Right ventricle myocardium superior (tissue), 1 donor: ENCODE data around the gene DDIT3. TPM values are rescaled to one million over a fixed set of nuclear protein-coding genes. Genes with fewer than 3 reads are reported as not detected.
"Not testable (repeated sequence)": the region's sequence is repeated elsewhere in the genome, so short reads cannot be mapped to it uniquely, and the experiment has no call there.

ENCODE experiments used
- ATAC-seq: fragments of 200-7000 bp; cut with Tn5 transposase; one replicate; pipeline ENCODE4 v1.9.1; 2020; ENCODE audit warnings: mild to moderate bottlenecking; ENCODE audit not compliant: poor library complexity
- DNase-seq: peaks from one replicate; pipeline ENCODE4 v3.0.0-alpha.2; 2020
- intact Hi-C: fragments of 100-400 bp; cut with DNase I; formaldehyde crosslinking; loops from one replicate; pipeline ENCODE4 v1.11.2; 2022
- total RNA-seq: library from RNA; stranded (reverse); fragmentation: NEBNext Ultra II Directional; extraction: Animal tissue kit (Norgen Biotek cat#: 25700); gene quantifications from one replicate; pipeline ENCODE4 v1.2.1, GENCODE V29; 2021
- donor health status: DM: no; HTN: yes; CAD: no; lungs with severe emphysema.

Gene DDIT3
- total RNA-seq, 1 donor from 2014 or later = 16.4 TPM

- ATAC-seq (no peak), DNase-seq (no peak)
- intact Hi-C loops = no loop called here
Observed at GRCh38 chr12:57517187-57517586, 3.1 kb downstream of the DDIT3 start.

GRCh38 chr12:57516617-57517153, 3.6 kb downstream of the DDIT3 start:
- intact Hi-C loops = no loop called here

GRCh38 chr12:57515934-57516541, 4.3 kb downstream of the DDIT3 start:
- ATAC-seq = no peak
- no peak for DNase-seq
- intact Hi-C loops = no loop called here

More at GRCh38 chr12:57516617-57517153, 3.6 kb downstream of the DDIT3 start:
- ATAC-seq (no peak), DNase-seq (no peak)

- intact Hi-C loops = no loop called here
Observed at GRCh38 chr12:57515408-57515933, 4.8 kb downstream of the DDIT3 start.

GRCh38 chr12:57514720-57515407, 5.5 kb downstream of the DDIT3 start:
- DNase-seq (no peak), ATAC-seq (no peak)
- intact Hi-C loops = no loop called here

More at GRCh38 chr12:57515408-57515933, 4.8 kb downstream of the DDIT3 start:
- ATAC-seq (no peak), DNase-seq (no peak)

- DNase-seq, intact Hi-C loops, ATAC-seq: not testable (repeated sequence)
Observed at GRCh38 chr12:57514246-57514645, 6.1 kb downstream of the DDIT3 start.

- ATAC-seq, DNase-seq, intact Hi-C loops: not testable (repeated sequence)
Observed at GRCh38 chr12:57513677-57514076, 6.6 kb downstream of the DDIT3 start.

GRCh38 chr12:57513266-57513665, 7.0 kb downstream of the DDIT3 start:
- DNase-seq (no peak), ATAC-seq (no peak)
- intact Hi-C loops = no loop called here

- intact Hi-C loops = no loop called here
- DNase-seq (no peak), ATAC-seq (no peak)
Observed at GRCh38 chr12:57512665-57513064, 7.6 kb downstream of the DDIT3 start.

GRCh38 chr12:57511588-57512325, 8.6 kb downstream of the DDIT3 start:
- ATAC-seq (no peak), DNase-seq (no peak)
- intact Hi-C loops = no loop called here

- intact Hi-C loops = no loop called here
- no peak for ATAC-seq
Observed at GRCh38 chr12:57511161-57511560, 9.2 kb downstream of the DDIT3 start.

GRCh38 chr12:57507796-57508195, 12.5 kb downstream of the DDIT3 start:
- DNase-seq, intact Hi-C loops, ATAC-seq: not testable (repeated sequence)

More at GRCh38 chr12:57511161-57511560, 9.2 kb downstream of the DDIT3 start:
- no peak for DNase-seq

GRCh38 chr12:57506541-57506940, 13.8 kb downstream of the DDIT3 start:
- DNase-seq, intact Hi-C loops, ATAC-seq: not testable (repeated sequence)

GRCh38 chr12:57502311-57502969, 17.9 kb downstream of the DDIT3 start:
- intact Hi-C loops, DNase-seq, ATAC-seq: not testable (repeated sequence)

- DNase-seq (no peak), ATAC-seq (no peak)
- intact Hi-C loops = no loop called here
Observed at GRCh38 chr12:57500213-57500612, 20.1 kb downstream of the DDIT3 start.

- intact Hi-C loops = no loop called here
- no peak for ATAC-seq
Observed at GRCh38 chr12:57498571-57498970, 21.7 kb downstream of the DDIT3 start.

GRCh38 chr12:57498132-57498502, 22.2 kb downstream of the DDIT3 start:
- intact Hi-C loops = no loop called here
- no peak for DNase-seq
- no peak for ATAC-seq

More at GRCh38 chr12:57498571-57498970, 21.7 kb downstream of the DDIT3 start:
- no peak for DNase-seq
